Measurements from ENCODE around the gene PRCD.

Gene PRCD

DNA sequence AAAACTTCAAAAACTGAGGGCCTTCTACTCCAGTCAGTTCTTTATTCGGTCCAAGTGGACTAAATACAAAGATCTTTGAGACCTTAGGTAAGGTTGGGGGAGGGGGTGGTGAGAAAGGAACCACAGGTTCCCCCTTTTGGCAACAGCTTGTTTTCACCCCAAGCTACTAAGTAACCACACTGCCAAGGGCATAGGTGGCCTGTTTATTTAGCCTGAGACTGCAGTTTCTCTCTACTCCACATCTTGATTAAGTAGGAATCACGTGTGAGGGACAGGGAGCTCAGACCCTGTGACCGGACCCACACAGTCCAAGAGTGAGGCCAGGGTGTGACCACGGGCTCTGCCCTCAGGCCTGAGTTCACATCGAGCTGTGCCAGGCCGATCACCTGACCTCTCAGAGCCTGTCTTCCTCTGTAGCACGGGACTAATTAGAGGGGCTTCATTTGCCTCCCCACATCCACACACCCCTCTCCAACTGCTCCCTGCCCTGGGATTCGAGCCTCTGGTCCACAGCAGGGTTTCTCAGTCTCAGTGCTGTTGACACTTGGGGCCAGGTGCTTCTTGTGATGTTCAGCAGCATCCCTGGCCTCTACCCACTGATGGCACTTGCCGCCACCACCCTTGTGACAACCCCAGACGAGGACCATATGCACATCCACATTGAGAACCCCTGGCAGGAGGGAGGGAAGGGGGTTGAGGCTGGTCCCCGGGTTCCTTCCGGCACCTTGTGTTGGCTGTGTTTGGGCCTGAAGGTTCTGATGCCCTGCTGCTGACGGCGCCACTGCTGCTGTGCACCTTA is 28.0 kb downstream of the PRCD start:
- no peak for FAIRE-seq
- TF ChIP-seq CTCF (IDR thresholded peaks at IDR 0.05; ENCODE audit: insufficient read depth, missing control alignments) = no peak
- DNase-seq (ENCODE audit: insufficient read length, low spot score) = no peak

- DNase-seq (ENCODE audit: insufficient read length, low spot score) (no peak), FAIRE-seq (no peak)
- TF ChIP-seq CTCF (IDR thresholded peaks at IDR 0.05; ENCODE audit: insufficient read depth, missing control alignments) = no peak
Observed at GRCh38 chr17:76568811-76569221, 29.0 kb downstream of the PRCD start.

DNA sequence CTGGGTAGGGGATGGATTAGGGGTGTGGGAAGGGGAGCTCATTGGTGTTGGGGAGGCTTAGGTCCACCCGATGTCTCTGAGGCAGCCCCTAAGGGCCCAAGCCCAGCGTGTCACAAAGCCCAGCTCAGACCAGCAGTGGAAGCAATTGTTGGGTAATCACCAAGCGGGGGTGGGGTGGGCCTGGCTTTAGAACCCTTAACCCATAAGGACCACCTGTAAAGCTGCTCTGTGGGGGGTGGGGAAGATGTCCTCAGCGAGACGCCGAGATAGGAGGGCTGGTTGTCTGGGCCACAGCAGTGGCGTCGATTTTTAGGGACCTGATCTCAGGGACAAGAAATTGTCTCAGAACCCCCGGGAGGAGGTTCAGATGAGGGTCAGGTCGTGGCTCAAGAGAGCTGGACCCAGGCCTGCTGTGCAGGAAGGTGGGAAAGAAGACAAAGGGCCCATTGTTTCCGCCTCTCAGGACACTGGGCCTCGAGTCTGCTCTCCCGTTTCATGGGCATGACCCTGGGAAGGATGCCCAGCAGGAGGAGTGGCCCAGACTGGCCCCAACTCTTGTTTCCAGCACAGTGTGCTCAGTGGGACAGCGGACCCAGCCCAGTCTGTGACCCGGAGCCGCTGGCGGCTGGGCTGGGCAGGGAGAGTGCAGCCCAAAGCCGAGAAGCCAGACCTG is 29.9 kb downstream of the PRCD start:
- no peak for TF ChIP-seq CTCF (IDR thresholded peaks at IDR 0.05; ENCODE audit: insufficient read depth, missing control alignments)
- FAIRE-seq (no peak), DNase-seq (ENCODE audit: insufficient read length, low spot score) (no peak)

DNA sequence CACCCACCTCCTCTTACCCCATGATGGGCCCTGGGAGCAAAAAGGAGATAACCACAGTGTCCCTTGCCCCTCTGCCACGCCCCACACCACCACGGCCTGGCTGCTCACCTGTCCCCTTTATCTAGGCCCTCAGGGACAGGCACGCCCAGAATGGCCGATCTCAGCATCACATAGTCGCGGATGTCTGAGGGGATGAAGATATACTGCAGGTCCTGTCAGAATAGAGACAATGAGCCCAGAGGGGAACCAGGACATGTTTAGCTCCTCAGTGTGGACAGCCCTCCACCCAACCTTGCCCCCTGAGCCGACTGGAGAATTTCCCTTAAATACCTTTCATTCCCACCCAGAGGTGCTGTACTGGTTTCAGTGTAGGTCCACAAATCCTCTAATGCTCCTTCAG is 30.6 kb downstream of the PRCD start:
- DNase-seq (ENCODE audit: insufficient read length, low spot score) (no peak), FAIRE-seq (no peak)
- TF ChIP-seq CTCF (IDR thresholded peaks at IDR 0.05; ENCODE audit: insufficient read depth, missing control alignments) = no peak

- no peak for TF ChIP-seq CTCF (IDR thresholded peaks at IDR 0.05; ENCODE audit: insufficient read depth, missing control alignments)
- DNase-seq (ENCODE audit: insufficient read length, low spot score) (no peak), FAIRE-seq (no peak)
Observed at GRCh38 chr17:76570877-76571471, 31.1 kb downstream of the PRCD start.

GRCh38 chr17:76572201-76572910 is 32.5 kb downstream of the PRCD start:
- no peak for TF ChIP-seq CTCF (IDR thresholded peaks at IDR 0.05; ENCODE audit: insufficient read depth, missing control alignments)
- DNase-seq (ENCODE audit: insufficient read length, low spot score) (no peak), FAIRE-seq (no peak)

All from D721Med (cell line).